ENCODE results near the gene TGM2. TPM values are rescaled to one million over a fixed set of nuclear protein-coding genes. Genes with fewer than 3 reads are reported as not detected.

TGM2 gene
- total RNA-seq, 1 experiment from 2014 or later: 113 TPM

DNA sequence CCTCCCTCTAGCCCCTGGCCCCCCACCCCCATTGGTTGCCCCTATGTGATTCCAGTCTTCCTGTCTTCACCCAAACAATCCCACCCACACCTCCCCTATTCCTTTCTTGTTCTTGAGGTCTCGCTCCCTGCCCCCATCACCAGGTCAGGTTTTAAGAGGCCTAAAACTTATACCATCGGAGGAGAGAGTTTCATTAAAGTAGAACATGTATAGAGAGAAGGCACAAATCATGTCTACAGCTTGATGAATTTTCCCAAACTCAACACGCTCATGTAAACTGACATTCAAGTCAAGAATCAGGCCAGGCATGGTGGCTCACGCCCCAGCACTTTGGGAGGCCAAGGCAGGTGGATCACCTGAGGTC, 44.5 kb downstream of the TGM2 start:
- Histone ChIP-seq H3K36me3 (ENCODE audit: control insufficient read depth, insufficient read depth, low read length) (no peaks in the 10 kb centered on the region), H3K4me1 (ENCODE audit: control insufficient read depth, insufficient read depth, low read length) (peaks cover 16% of the 10 kb centered on the region), H3K4me3 (ENCODE audit: low read depth in 2 of 2, low read length in 2 of 2) (no peak overlapping the region), H3K27me3 (ENCODE audit: control insufficient read depth, insufficient read depth, low read length) (no peaks in the 10 kb centered on the region), H3K9me3 (ENCODE audit: control insufficient read depth, insufficient read depth, low read depth, low read length) (no peaks in the 10 kb centered on the region), H3K27ac (ENCODE audit: low read length) (no peak overlapping the region)
- TF ChIP-seq, protein P1, sequence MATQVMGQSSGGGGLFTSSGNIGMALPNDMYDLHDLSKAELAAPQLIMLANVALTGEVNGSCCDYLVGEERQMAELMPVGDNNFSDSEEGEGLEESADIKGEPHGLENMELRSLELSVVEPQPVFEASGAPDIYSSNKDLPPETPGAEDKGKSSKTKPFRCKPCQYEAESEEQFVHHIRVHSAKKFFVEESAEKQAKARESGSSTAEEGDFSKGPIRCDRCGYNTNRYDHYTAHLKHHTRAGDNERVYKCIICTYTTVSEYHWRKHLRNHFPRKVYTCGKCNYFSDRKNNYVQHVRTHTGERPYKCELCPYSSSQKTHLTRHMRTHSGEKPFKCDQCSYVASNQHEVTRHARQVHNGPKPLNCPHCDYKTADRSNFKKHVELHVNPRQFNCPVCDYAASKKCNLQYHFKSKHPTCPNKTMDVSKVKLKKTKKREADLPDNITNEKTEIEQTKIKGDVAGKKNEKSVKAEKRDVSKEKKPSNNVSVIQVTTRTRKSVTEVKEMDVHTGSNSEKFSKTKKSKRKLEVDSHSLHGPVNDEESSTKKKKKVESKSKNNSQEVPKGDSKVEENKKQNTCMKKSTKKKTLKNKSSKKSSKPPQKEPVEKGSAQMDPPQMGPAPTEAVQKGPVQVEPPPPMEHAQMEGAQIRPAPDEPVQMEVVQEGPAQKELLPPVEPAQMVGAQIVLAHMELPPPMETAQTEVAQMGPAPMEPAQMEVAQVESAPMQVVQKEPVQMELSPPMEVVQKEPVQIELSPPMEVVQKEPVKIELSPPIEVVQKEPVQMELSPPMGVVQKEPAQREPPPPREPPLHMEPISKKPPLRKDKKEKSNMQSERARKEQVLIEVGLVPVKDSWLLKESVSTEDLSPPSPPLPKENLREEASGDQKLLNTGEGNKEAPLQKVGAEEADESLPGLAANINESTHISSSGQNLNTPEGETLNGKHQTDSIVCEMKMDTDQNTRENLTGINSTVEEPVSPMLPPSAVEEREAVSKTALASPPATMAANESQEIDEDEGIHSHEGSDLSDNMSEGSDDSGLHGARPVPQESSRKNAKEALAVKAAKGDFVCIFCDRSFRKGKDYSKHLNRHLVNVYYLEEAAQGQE (IDR thresholded peaks at IDR 0.05; ENCODE audit: insufficient read depth in 1 of 2, low read depth in 2 of 2, low read length in 1 of 2): no peak
- TF ChIP-seq TCF7L2 (IDR thresholded peaks at IDR 0.05; ENCODE audit: low read depth, low read length): no peak
- no peak for TF ChIP-seq SIN3A (IDR thresholded peaks at IDR 0.05; ENCODE audit: borderline replicate concordance, insufficient read depth, low read depth, low read length)
- no peak for TF ChIP-seq POLR2AphosphoS5 (IDR thresholded peaks at IDR 0.05; ENCODE audit: low read depth, low read length)
- TF ChIP-seq, protein P2, sequence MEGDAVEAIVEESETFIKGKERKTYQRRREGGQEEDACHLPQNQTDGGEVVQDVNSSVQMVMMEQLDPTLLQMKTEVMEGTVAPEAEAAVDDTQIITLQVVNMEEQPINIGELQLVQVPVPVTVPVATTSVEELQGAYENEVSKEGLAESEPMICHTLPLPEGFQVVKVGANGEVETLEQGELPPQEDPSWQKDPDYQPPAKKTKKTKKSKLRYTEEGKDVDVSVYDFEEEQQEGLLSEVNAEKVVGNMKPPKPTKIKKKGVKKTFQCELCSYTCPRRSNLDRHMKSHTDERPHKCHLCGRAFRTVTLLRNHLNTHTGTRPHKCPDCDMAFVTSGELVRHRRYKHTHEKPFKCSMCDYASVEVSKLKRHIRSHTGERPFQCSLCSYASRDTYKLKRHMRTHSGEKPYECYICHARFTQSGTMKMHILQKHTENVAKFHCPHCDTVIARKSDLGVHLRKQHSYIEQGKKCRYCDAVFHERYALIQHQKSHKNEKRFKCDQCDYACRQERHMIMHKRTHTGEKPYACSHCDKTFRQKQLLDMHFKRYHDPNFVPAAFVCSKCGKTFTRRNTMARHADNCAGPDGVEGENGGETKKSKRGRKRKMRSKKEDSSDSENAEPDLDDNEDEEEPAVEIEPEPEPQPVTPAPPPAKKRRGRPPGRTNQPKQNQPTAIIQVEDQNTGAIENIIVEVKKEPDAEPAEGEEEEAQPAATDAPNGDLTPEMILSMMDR (IDR thresholded peaks at IDR 0.05): no peak
- intact Hi-C loops (cut with micrococcal nuclease; ENCODE audit: unreplicated experiment): no loop called here
- ChIA-PET POLR2A (no interaction called here), CTCF (interaction anchor here (0.8 kb wide), 1 partner anchor 100 kb away, joined by 3 read pairs; no protein-coding TSS in a partner anchor)
- ATAC-seq: no peak
- in situ Hi-C loops (cut with HindIII; ENCODE audit: low pct_unique_long_range_greater_than_20kb, low sequenced_read_pairs): no loop called here
- no peak for DNase-seq (ENCODE audit: low read depth, low spot score)
- BruUV-seq (replicated peaks): no TSS peak

DNA sequence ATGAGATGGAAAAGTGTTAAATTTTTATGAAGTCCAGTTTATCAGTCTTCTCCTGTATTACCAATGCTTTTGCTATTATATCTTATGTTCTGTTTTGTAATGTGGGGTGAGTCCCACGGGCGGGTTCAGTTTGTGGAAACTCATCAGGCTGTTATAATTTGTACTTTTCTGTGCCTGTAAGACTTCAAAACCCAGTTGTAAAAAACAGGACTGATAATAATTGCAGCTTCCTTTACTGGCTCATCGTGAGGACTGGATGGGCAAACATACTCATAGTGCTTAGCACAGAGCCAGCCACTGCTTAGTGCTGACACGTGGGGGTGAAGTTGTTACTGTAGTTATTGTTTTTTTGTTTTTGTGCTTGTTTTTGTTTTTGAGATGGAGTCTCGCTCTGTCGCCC, 45.6 kb downstream of the TGM2 start:
- ChIA-PET POLR2A (no interaction called here), CTCF (no interaction called here)
- Histone ChIP-seq H3K27ac (ENCODE audit: low read length) (no peak overlapping the region; the same call in 1 of the 2 replicates), H3K4me1 (ENCODE audit: control insufficient read depth, insufficient read depth, low read length) (peaks cover 7% of the 10 kb centered on the region), H3K27me3 (ENCODE audit: control insufficient read depth, insufficient read depth, low read length) (no peaks in the 10 kb centered on the region), H3K9me3 (ENCODE audit: control insufficient read depth, insufficient read depth, low read depth, low read length) (no peaks in the 10 kb centered on the region), H3K36me3 (ENCODE audit: control insufficient read depth, insufficient read depth, low read length) (no peaks in the 10 kb centered on the region), H3K4me3 (ENCODE audit: low read depth in 2 of 2, low read length in 2 of 2) (no peak overlapping the region)
- ATAC-seq (no peak), DNase-seq (ENCODE audit: low read depth, low spot score) (no peak)
- in situ Hi-C loops (cut with HindIII; ENCODE audit: low pct_unique_long_range_greater_than_20kb, low sequenced_read_pairs): no loop called here
- no peak for TF ChIP-seq TCF7L2 (IDR thresholded peaks at IDR 0.05; ENCODE audit: low read depth, low read length)
- TF ChIP-seq, protein P1 (IDR thresholded peaks at IDR 0.05; ENCODE audit: insufficient read depth in 1 of 2, low read depth in 2 of 2, low read length in 1 of 2): no peak
- no peak for TF ChIP-seq SIN3A (IDR thresholded peaks at IDR 0.05; ENCODE audit: borderline replicate concordance, insufficient read depth, low read depth, low read length)
- TF ChIP-seq, protein P2 (IDR thresholded peaks at IDR 0.05): no peak
- TF ChIP-seq POLR2AphosphoS5 (IDR thresholded peaks at IDR 0.05; ENCODE audit: low read depth, low read length): no peak
- no TSS peak for BruUV-seq (replicated peaks)
- intact Hi-C loops (cut with micrococcal nuclease; ENCODE audit: unreplicated experiment): no loop called here
